ENCODE data around the gene TTLL11. TPM values are rescaled to one million over a fixed set of nuclear protein-coding genes. Genes with fewer than 3 reads are reported as not detected.

Gene TTLL11
- total RNA-seq, 1 experiment from 2014 or later: 1.5 TPM

GRCh38 chr9:121949766-121950165, 143.3 kb downstream of the TTLL11 start:
- Histone ChIP-seq H3K23me2 (ENCODE audit: insufficient read length, low read depth, low read length, poor library complexity, severe bottlenecking) (no peaks in the 10 kb centered on the region), H3K79me1 (ENCODE audit: insufficient read depth, low read depth, low read length, poor library complexity, severe bottlenecking) (no peaks in the 10 kb centered on the region), H2AFZ (ENCODE audit: low read length) (no peak overlapping the region), H4K5ac (ENCODE audit: insufficient read length, low read depth, low read length) (no peak overlapping the region), H2BK15ac (ENCODE audit: low read depth, low read length) (no peak overlapping the region), H3K4ac (ENCODE audit: low read depth, low read length) (no peak overlapping the region), H3K9ac (ENCODE audit: extremely low read depth, insufficient read length, low read length) (no peak overlapping the region), H3K9me3 (ENCODE audit: control insufficient read depth, low read depth, low read length) (no peaks in the 10 kb centered on the region), H2BK20ac (ENCODE audit: low read depth, low read length, poor library complexity, severe bottlenecking) (no peak overlapping the region), H4K91ac (ENCODE audit: insufficient read length, low read depth, low read length) (no peak overlapping the region), H2BK5ac (ENCODE audit: insufficient read length, low read length) (no peak overlapping the region), H3K56ac (ENCODE audit: insufficient read length, low read depth, low read length) (no peak overlapping the region), H3K4me2 (ENCODE audit: insufficient read depth, insufficient read length, low read length) (no peak overlapping the region), H3K23ac (ENCODE audit: insufficient read length, low read depth, low read length) (no peak overlapping the region), H4K8ac (replicated peaks; ENCODE audit: insufficient read length, low read depth, low read length) (no peak overlapping the region), H3K18ac (ENCODE audit: insufficient read length, low read depth, low read length) (no peak overlapping the region), H3K27me3 (ENCODE audit: insufficient read depth, low read length) (no peaks in the 10 kb centered on the region), H2BK120ac (ENCODE audit: low read depth, low read length, poor library complexity, severe bottlenecking) (no peak overlapping the region), H3K4me1 (ENCODE audit: insufficient read depth, low read length) (no peaks in the 10 kb centered on the region; the same call in 1 of the 2 replicates), H2BK12ac (ENCODE audit: insufficient read length, low read depth, low read length) (no peak overlapping the region), H3K14ac (ENCODE audit: insufficient read depth, low read length) (no peak overlapping the region), H3K27ac (ENCODE audit: insufficient read length, low read depth, low read length) (no peak overlapping the region), H4K20me1 (ENCODE audit: control insufficient read depth, insufficient read depth, insufficient read length) (no peaks in the 10 kb centered on the region), H3T11ph (ENCODE audit: low read length) (no peak overlapping the region), H2AK5ac (ENCODE audit: insufficient read length, low read length) (no peak overlapping the region), H3K79me2 (ENCODE audit: insufficient read depth, low read length) (no peaks in the 10 kb centered on the region)
- no peaks in the 10 kb centered on the region for H3K36me3 Mint-ChIP-seq (ENCODE audit: insufficient read depth in 1 of 3, low read depth in 3 of 3)
- WGBS (ENCODE audit: extremely low coverage, insufficient read length, low lambda C conversion rate): no CpG with 5 or more reads among the region's 4 CpGs
- no peak overlapping the region; a peak in 1 of 7 replicates for H3K27ac Mint-ChIP-seq
- peaks cover 16 to 20% of the 10 kb centered on the region in 2 experiments for H3K4me1 Mint-ChIP-seq
- DNase-seq: no peak
- TF ChIP-seq CTCF (conservative IDR thresholded peaks at IDR 0.05): no peak
- no peak overlapping the region for H3K4me3 Mint-ChIP-seq
- H3K9me3 Mint-ChIP-seq: no peaks in the 10 kb centered on the region
- peaks cover 10% of the 10 kb centered on the region for H3K27me3 Mint-ChIP-seq (ENCODE audit: low read depth)

All from H9 (cell line).